ENCODE data around the gene KCNQ2. TPM values are rescaled to one million over a fixed set of nuclear protein-coding genes. Genes with fewer than 3 reads are reported as not detected.
A peak's percentile ranks its signal among the peaks of the same experiment; 100 is the strongest.

The KCNQ2 gene
- total RNA-seq, 1 donor from 2014 or later: 157 TPM

DNA sequence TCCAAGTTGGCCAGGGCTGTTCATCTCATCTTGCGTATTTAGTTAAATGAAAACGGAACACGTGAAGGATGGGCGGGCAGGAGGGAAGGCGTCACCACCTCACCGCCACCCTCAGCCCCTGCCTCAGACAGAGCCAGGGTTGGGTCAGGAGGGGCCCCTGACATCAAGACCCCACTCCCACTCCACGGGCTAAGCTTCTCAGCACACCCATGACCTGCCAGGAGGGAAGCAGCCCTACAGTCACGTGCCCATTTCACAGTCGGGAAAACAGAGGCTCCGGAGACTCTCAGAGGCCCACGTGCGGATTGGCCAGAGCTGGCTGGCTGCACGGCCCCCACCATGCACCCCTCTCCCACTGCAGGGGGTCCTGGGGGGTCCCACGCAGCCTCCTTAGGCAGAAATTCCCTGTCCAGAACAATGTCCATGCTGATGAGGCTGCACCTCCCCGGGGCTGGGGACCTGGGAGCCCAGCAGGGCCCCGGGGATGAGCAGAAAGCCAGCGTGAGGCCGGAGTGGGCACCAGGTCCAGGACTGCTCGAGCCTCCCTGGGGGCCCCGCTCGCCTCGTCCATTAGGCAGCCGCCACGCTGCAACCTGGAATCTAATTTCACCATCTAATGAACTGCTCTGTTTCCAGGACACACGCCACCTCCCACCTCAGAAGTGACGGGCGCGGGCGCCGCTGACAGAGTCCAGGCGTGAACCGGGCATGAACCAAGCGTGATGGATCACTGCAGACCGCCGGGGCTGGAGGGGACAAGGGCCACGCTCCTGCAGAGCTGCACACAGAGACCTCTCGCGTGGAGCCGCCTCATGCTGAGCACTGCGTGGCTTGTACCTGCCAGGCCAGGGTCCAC is 15.8 kb downstream of the KCNQ2 start:
- no peak for DNase-seq (ENCODE audit: low read depth, low spot score)
- TF ChIP-seq, protein P1, sequence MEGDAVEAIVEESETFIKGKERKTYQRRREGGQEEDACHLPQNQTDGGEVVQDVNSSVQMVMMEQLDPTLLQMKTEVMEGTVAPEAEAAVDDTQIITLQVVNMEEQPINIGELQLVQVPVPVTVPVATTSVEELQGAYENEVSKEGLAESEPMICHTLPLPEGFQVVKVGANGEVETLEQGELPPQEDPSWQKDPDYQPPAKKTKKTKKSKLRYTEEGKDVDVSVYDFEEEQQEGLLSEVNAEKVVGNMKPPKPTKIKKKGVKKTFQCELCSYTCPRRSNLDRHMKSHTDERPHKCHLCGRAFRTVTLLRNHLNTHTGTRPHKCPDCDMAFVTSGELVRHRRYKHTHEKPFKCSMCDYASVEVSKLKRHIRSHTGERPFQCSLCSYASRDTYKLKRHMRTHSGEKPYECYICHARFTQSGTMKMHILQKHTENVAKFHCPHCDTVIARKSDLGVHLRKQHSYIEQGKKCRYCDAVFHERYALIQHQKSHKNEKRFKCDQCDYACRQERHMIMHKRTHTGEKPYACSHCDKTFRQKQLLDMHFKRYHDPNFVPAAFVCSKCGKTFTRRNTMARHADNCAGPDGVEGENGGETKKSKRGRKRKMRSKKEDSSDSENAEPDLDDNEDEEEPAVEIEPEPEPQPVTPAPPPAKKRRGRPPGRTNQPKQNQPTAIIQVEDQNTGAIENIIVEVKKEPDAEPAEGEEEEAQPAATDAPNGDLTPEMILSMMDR (conservative IDR thresholded peaks at IDR 0.05): no peak
- H3K9me3 Mint-ChIP-seq: no peaks in the 10 kb centered on the region
- peak overlapping the region; percentile 57 for H3K27ac Mint-ChIP-seq (ENCODE audit: unreplicated experiment)
- H3K4me3 Mint-ChIP-seq: no peak overlapping the region
- H3K36me3 Mint-ChIP-seq (ENCODE audit: low read depth): no peaks in the 10 kb centered on the region
- peaks cover 29% of the 10 kb centered on the region for H3K4me1 Mint-ChIP-seq
- no peaks in the 10 kb centered on the region for H3K27me3 Mint-ChIP-seq (ENCODE audit: low read depth)

DNA sequence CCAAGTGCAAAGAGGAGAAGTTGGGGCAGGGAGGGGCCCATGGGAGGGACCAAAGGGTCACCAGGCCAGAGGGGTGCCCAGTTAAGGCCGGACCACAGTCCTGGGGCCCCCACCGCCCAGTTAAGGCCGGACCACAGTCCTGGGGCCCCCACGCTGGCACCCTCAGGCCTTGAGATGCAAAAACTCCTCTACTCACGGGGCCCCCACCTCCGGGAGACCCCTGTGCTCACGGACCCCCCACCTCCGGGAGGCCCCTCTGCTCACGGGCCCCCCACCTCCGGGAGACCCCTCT is 16.9 kb downstream of the KCNQ2 start:
- no peaks in the 10 kb centered on the region for H3K9me3 Mint-ChIP-seq
- no peak for DNase-seq (ENCODE audit: low read depth, low spot score)
- no peak overlapping the region for H3K4me3 Mint-ChIP-seq
- H3K27ac Mint-ChIP-seq (ENCODE audit: unreplicated experiment): peak overlapping the region; percentile 86
- peaks cover 29% of the 10 kb centered on the region for H3K4me1 Mint-ChIP-seq
- H3K36me3 Mint-ChIP-seq (ENCODE audit: low read depth): no peaks in the 10 kb centered on the region
- TF ChIP-seq, protein P1 (conservative IDR thresholded peaks at IDR 0.05): no peak
- no peaks in the 10 kb centered on the region for H3K27me3 Mint-ChIP-seq (ENCODE audit: low read depth)

DNA sequence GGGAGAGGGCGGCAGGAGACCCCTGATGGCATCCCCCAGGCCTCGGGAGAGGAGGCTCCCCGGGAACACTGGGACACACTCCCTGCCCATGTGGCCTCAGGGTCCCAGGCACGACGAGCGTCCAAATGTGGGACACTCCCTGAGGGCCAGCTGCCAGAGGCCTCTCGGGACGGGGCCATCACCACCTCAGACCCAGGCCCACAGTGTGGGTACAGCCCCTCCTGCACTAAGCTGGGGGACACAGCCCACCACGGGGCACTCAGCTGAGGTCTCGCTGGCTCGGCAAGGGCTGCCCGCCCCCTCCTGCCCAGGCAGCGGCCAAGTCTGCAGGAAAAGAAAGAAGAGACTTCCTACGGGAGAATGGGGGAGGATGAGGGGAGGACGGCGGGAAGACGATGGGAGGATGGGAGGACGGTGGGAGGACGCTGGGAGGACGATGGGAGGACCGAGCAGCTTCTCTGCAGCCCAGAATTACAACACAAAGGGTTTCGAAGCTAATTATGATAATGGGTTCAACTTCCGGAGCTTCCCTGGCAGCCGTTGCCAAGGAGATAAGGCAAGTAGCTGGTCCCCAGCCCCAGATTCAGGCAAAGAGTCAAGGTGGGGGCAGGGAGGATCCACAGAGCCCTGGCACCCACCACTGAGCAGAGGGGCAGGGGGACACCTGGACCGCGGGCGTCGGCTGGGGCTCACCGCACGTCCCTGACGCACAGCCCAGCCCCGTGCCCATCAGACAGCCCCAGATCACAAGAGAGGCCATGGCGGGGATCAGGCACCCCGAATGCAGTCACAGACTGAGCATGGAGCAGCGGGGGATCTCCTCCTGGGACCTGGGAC is 17.5 kb downstream of the KCNQ2 start:
- Mint-ChIP-seq H3K27ac (ENCODE audit: unreplicated experiment) (peak overlapping the region; percentile 86), H3K27me3 (ENCODE audit: low read depth) (no peaks in the 10 kb centered on the region), H3K4me1 (peaks cover 29% of the 10 kb centered on the region), H3K36me3 (ENCODE audit: low read depth) (no peaks in the 10 kb centered on the region), H3K4me3 (peak overlapping the region; percentile 77), H3K9me3 (no peaks in the 10 kb centered on the region)
- peak; percentile 30 for DNase-seq (ENCODE audit: low read depth, low spot score)
- TF ChIP-seq, protein P1 (conservative IDR thresholded peaks at IDR 0.05): no peak

DNA sequence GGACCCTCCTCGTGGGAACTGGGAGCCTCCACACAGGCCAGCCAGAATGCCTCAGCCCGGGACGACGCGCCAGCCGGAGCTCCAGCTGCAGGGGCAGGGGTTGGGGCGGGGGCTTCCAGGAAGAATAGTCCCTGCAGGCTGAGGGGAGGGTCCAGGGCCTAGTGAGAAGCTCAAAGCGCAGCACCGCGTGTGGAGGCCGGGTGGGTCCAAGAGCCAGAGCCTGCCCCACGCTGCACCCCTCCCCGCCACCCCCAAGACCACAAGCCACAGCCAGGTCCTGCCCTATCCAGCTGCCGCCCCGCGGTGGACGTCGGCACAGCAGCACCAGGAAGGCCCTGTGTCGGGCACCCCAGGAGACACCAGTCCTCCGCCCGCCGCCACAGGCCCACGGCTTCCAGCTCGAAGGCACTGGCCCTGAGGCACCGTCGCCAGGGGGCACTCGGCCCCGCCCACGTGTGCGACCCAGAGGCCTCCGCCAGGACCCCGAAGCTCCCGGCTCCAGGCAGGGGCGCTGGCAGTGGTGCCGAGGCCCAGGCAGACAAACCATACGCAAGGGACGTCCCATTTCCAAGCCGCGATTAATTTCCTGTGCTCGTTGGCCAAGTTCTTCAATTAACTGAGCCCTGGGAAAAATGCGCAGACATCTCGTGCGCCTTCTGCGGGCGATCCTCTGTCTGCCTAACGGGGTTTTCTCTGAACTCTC is 19.5 kb downstream of the KCNQ2 start:
- Mint-ChIP-seq H3K4me3 (no peak overlapping the region), H3K9me3 (no peaks in the 10 kb centered on the region), H3K36me3 (ENCODE audit: low read depth) (no peaks in the 10 kb centered on the region), H3K27ac (ENCODE audit: unreplicated experiment) (no peak overlapping the region), H3K4me1 (peaks cover 36% of the 10 kb centered on the region), H3K27me3 (ENCODE audit: low read depth) (no peaks in the 10 kb centered on the region)
- DNase-seq (ENCODE audit: low read depth, low spot score): no peak
- TF ChIP-seq, protein P1 (conservative IDR thresholded peaks at IDR 0.05): no peak

DNA sequence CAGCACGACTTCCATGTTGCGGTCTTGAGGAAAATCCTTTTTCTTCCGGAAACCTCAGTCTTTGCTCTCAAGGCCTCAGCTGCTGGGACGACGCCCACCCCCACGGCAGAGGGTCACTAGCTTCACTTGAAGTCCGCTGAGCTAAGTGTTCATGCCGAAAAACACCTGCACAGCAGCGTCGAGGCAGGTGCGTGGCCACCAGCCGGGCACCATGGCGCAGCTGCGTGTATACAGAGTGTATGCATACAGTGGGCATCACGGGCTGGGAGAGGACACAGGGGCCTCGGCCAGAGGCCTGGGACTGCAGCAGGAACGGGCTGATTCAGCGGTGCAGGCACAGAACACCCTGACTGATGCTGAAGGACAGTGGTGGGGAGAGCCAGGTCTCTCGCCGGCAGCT is 20.1 kb downstream of the KCNQ2 start:
- no peaks in the 10 kb centered on the region for H3K36me3 Mint-ChIP-seq (ENCODE audit: low read depth)
- H3K27me3 Mint-ChIP-seq (ENCODE audit: low read depth): no peaks in the 10 kb centered on the region
- H3K27ac Mint-ChIP-seq (ENCODE audit: unreplicated experiment): no peak overlapping the region
- H3K4me3 Mint-ChIP-seq: no peak overlapping the region
- TF ChIP-seq, protein P1 (conservative IDR thresholded peaks at IDR 0.05): no peak
- peaks cover 42% of the 10 kb centered on the region for H3K4me1 Mint-ChIP-seq
- H3K9me3 Mint-ChIP-seq: no peaks in the 10 kb centered on the region
- DNase-seq (ENCODE audit: low read depth, low spot score): no peak
